MM.1S (cell line): ENCODE data around the gene SAXO1.

ENCODE experiments used
- DNase-seq: peaks from one replicate; pipeline ENCODE4 v3.0.0-alpha.2; 2015
- H2AFZ ChIP-seq: fragments of 300-600 bp; sonication (generic); 2 replicates; pipeline ENCODE4 v1.6.0; 2016; ENCODE audit warnings: antibody characterized with exemption, low read length
- H3F3A ChIP-seq: fragments of 300-600 bp; sonication (generic); 2 replicates; pipeline ENCODE4 v1.6.1; 2016; ENCODE audit warnings: mild to moderate bottlenecking, antibody characterized with exemption, low read length, moderate library complexity, mixed read lengths; ENCODE audit not compliant: insufficient read depth
- H3K27ac ChIP-seq: fragments of 300-600 bp; sonication (generic); 2 replicates; pipeline ENCODE4 v1.5.1; 2016; ENCODE audit warnings: mild to moderate bottlenecking, low read length
- H3K27me3 ChIP-seq: fragments of 300-600 bp; sonication (generic); replicated peaks from 2 replicates; pipeline ENCODE4 v1.6.0; 2016; ENCODE audit warnings: low read length; ENCODE audit not compliant: insufficient read depth
- H3K36me3 ChIP-seq: fragments of 300-600 bp; sonication (generic); replicated peaks from 2 replicates; pipeline ENCODE4 v1.6.1; 2016; ENCODE audit warnings: mild to moderate bottlenecking, low read length, mixed read lengths; ENCODE audit not compliant: insufficient read depth
- H3K4me1 ChIP-seq: fragments of 300-600 bp; sonication (generic); 2 replicates; pipeline ENCODE4 v1.6.1; 2016; ENCODE audit warnings: low read length, mixed read lengths
- H3K4me2 ChIP-seq: fragments of 300-600 bp; sonication (generic); 2 replicates; pipeline ENCODE4 v1.6.0; 2016; ENCODE audit warnings: low read depth, low read length
- H3K4me3 ChIP-seq: fragments of 300-600 bp; sonication (generic); 2 replicates; pipeline ENCODE4 v1.5.1; 2016; ENCODE audit warnings: low read length, mixed read lengths
- H3K79me2 ChIP-seq: fragments of 300-600 bp; sonication (generic); 2 replicates; pipeline ENCODE4 v1.6.1; 2016; ENCODE audit warnings: mixed run types, low read length, mixed read lengths
- H3K9ac ChIP-seq: fragments of 300-600 bp; sonication (generic); 2 replicates; pipeline ENCODE4 v1.6.1; 2016; ENCODE audit warnings: low read length, mixed read lengths
- H3K9me2 ChIP-seq: fragments of 300-600 bp; sonication (generic); replicated peaks from 2 replicates; pipeline ENCODE4 v1.6.1; 2016; ENCODE audit warnings: mild to moderate bottlenecking, low read length, mixed read lengths; ENCODE audit not compliant: insufficient read depth
- H3K9me3 ChIP-seq: fragments of 300-600 bp; sonication (generic); replicated peaks from 2 replicates; pipeline ENCODE4 v1.6.1; 2016; ENCODE audit warnings: mild to moderate bottlenecking, low read length, mixed read lengths; ENCODE audit not compliant: insufficient read depth
- H4K20me1 ChIP-seq: fragments of 300-600 bp; sonication (generic); 2 replicates; pipeline ENCODE4 v1.6.1; 2016; ENCODE audit warnings: mild to moderate bottlenecking, low read length, moderate library complexity, mixed read lengths; ENCODE audit not compliant: insufficient read depth
- EZH2 ChIP-seq: fragments of 300-600 bp; sonication (generic); optimal IDR thresholded peaks from 2 replicates; pipeline ENCODE3; 2017; ENCODE audit warnings: low read depth, mild to moderate bottlenecking, antibody characterized with exemption, low read length, mixed read lengths
- EZH2phosphoT487 ChIP-seq: fragments of 300-600 bp; sonication (generic); IDR thresholded peaks from 2 replicates; pipeline ENCODE4 v1.6.1; 2018; ENCODE audit warnings: antibody characterized with exemption, low read length
- TF ChIP-seq, protein P1 (sequence below): fragments of 300-600 bp; sonication (generic); IDR thresholded peaks from 2 replicates; pipeline ENCODE4 v1.5.1; 2016; ENCODE audit warnings: antibody characterized with exemption, low read length, mixed read lengths

The SAXO1 gene

DNA sequence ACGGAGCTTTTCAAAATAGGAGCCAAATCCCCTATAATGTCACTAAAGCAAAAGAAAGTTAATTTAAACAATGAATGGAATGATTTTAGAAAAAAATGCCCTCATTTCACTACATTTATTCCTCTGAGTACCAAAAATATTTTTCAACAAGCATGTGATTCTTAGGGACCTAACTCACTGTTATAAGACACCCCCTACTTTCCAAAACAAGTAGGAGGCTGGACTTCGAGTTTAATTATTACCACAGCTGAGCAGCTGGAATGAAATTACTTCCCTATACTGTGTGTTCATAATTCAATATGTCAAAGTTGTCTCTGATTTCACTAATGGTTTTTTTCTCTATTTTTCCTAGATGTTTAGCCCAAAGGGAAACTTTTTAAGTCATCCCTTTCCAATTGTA lies 61.6 kb downstream of the SAXO1 start:
- Histone ChIP-seq H3K79me2 (no peaks in the 10 kb centered on the region), H3K4me1 (no peaks in the 10 kb centered on the region), H3F3A (no peaks in the 10 kb centered on the region), H3K27me3 (no peaks in the 10 kb centered on the region), H3K4me3 (no peak overlapping the region), H2AFZ (no peak overlapping the region), H3K4me2 (no peak overlapping the region), H4K20me1 (no peaks in the 10 kb centered on the region), H3K9me3 (no peaks in the 10 kb centered on the region), H3K9ac (no peak overlapping the region), H3K9me2 (no peaks in the 10 kb centered on the region), H3K36me3 (no peaks in the 10 kb centered on the region), H3K27ac (no peak overlapping the region)
- no peak for DNase-seq
- TF ChIP-seq, protein P1, sequence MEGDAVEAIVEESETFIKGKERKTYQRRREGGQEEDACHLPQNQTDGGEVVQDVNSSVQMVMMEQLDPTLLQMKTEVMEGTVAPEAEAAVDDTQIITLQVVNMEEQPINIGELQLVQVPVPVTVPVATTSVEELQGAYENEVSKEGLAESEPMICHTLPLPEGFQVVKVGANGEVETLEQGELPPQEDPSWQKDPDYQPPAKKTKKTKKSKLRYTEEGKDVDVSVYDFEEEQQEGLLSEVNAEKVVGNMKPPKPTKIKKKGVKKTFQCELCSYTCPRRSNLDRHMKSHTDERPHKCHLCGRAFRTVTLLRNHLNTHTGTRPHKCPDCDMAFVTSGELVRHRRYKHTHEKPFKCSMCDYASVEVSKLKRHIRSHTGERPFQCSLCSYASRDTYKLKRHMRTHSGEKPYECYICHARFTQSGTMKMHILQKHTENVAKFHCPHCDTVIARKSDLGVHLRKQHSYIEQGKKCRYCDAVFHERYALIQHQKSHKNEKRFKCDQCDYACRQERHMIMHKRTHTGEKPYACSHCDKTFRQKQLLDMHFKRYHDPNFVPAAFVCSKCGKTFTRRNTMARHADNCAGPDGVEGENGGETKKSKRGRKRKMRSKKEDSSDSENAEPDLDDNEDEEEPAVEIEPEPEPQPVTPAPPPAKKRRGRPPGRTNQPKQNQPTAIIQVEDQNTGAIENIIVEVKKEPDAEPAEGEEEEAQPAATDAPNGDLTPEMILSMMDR, result no peak
- TF ChIP-seq EZH2phosphoT487 (no peak), EZH2 (no peak)

DNA sequence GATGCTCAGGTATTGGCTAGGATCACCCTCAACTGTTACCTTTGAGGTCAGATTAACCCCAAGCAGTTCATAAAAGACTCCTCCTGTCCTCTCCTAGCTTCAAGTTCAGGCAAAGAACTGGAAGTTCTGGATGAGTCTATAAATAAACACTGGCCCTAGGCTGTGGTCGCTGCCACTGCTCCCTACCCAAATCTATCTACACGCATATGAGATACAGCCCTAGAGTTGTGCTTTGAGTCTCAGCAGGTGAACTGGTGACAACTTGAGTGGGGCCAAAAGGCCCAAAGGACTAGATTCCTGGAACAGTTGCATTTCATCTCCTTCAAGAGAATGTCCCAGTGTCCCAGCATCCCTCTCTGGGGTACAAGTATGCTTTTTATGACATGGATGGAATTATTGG lies 62.6 kb downstream of the SAXO1 start:
- H3K79me2 ChIP-seq, result no peaks in the 10 kb centered on the region
- H3K27ac ChIP-seq, result no peak overlapping the region
- H2AFZ ChIP-seq, result no peak overlapping the region
- H3K4me2 ChIP-seq, result no peak overlapping the region
- H3K9me3 ChIP-seq, result no peaks in the 10 kb centered on the region
- no peak overlapping the region for H3K9ac ChIP-seq
- no peak for TF ChIP-seq EZH2
- TF ChIP-seq, protein P1, result no peak
- TF ChIP-seq EZH2phosphoT487, result no peak
- H3K36me3 ChIP-seq, result no peaks in the 10 kb centered on the region
- DNase-seq, result no peak
- H3K4me3 ChIP-seq, result no peak overlapping the region
- H3K27me3 ChIP-seq, result no peaks in the 10 kb centered on the region
- H3K9me2 ChIP-seq, result no peaks in the 10 kb centered on the region
- no peaks in the 10 kb centered on the region for H4K20me1 ChIP-seq
- H3K4me1 ChIP-seq, result no peaks in the 10 kb centered on the region
- H3F3A ChIP-seq, result no peaks in the 10 kb centered on the region

DNA sequence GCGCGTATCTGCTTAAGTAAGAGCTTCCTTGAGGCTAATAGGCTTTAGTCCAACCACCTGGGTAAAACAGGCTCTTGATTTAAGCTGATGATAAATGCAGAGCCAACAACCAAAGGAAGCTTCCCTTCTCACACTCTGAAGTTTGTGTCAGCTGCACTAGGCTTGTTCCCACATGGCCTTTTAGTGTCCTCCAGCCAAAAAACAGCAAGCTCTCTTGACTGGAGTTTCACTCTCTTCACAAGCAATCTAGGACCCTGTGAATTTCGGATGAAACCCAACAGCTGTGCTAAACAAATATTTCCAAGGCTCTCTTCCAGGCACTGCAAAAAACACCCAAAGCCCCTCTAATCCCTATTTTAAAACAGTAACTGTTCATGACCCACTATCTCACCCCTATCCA lies 63.9 kb downstream of the SAXO1 start:
- no peaks in the 10 kb centered on the region for H3K36me3 ChIP-seq
- no peak overlapping the region for H3K4me3 ChIP-seq
- no peak overlapping the region for H3K27ac ChIP-seq
- no peaks in the 10 kb centered on the region for H3K79me2 ChIP-seq
- no peak overlapping the region for H2AFZ ChIP-seq
- no peaks in the 10 kb centered on the region for H4K20me1 ChIP-seq
- no peaks in the 10 kb centered on the region for H3K27me3 ChIP-seq
- no peaks in the 10 kb centered on the region for H3K4me1 ChIP-seq
- H3K9ac ChIP-seq, result no peak overlapping the region
- H3F3A ChIP-seq, result no peaks in the 10 kb centered on the region
- H3K9me3 ChIP-seq, result no peaks in the 10 kb centered on the region
- H3K4me2 ChIP-seq, result no peak overlapping the region
- TF ChIP-seq, protein P1, result no peak
- TF ChIP-seq EZH2phosphoT487, result no peak
- H3K9me2 ChIP-seq, result no peaks in the 10 kb centered on the region
- DNase-seq, result no peak
